ENCODE results near the gene FBXO36.

DNA sequence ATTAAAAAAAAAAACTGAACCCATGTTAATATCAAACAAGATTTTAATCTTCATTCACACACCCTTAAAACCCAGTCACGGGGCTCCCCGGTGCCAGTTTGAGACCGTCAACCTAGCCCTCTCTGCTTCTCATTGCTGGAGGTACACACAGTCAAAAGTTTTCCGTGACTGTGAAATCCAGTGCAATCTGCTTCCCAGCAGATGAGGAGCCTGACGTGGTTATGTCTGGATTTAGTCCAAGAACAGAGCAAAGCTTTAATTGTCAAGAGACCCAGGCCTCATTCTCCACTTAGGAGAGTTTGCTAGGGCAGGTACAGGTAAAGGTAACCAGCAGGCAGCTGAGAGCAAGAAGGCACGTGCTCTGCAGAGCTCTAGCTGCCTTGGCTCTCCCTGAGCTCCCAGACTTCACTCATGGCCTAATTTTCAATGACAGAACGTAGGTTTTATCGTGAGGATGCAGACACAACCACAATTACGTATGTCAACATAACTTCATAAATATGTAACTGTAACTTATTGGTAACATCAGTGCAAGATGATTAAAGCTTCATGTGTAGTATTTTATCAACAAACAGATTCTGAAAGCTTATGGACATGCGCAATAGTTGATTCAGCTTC, 90.1 kb downstream of the FBXO36 start:
- no peak for TF ChIP-seq POLR2A (IDR thresholded peaks at IDR 0.05; ENCODE audit: low read length)
- TF ChIP-seq, protein P1, sequence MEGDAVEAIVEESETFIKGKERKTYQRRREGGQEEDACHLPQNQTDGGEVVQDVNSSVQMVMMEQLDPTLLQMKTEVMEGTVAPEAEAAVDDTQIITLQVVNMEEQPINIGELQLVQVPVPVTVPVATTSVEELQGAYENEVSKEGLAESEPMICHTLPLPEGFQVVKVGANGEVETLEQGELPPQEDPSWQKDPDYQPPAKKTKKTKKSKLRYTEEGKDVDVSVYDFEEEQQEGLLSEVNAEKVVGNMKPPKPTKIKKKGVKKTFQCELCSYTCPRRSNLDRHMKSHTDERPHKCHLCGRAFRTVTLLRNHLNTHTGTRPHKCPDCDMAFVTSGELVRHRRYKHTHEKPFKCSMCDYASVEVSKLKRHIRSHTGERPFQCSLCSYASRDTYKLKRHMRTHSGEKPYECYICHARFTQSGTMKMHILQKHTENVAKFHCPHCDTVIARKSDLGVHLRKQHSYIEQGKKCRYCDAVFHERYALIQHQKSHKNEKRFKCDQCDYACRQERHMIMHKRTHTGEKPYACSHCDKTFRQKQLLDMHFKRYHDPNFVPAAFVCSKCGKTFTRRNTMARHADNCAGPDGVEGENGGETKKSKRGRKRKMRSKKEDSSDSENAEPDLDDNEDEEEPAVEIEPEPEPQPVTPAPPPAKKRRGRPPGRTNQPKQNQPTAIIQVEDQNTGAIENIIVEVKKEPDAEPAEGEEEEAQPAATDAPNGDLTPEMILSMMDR (IDR thresholded peaks at IDR 0.05), result no peak
- TF ChIP-seq, protein P2, sequence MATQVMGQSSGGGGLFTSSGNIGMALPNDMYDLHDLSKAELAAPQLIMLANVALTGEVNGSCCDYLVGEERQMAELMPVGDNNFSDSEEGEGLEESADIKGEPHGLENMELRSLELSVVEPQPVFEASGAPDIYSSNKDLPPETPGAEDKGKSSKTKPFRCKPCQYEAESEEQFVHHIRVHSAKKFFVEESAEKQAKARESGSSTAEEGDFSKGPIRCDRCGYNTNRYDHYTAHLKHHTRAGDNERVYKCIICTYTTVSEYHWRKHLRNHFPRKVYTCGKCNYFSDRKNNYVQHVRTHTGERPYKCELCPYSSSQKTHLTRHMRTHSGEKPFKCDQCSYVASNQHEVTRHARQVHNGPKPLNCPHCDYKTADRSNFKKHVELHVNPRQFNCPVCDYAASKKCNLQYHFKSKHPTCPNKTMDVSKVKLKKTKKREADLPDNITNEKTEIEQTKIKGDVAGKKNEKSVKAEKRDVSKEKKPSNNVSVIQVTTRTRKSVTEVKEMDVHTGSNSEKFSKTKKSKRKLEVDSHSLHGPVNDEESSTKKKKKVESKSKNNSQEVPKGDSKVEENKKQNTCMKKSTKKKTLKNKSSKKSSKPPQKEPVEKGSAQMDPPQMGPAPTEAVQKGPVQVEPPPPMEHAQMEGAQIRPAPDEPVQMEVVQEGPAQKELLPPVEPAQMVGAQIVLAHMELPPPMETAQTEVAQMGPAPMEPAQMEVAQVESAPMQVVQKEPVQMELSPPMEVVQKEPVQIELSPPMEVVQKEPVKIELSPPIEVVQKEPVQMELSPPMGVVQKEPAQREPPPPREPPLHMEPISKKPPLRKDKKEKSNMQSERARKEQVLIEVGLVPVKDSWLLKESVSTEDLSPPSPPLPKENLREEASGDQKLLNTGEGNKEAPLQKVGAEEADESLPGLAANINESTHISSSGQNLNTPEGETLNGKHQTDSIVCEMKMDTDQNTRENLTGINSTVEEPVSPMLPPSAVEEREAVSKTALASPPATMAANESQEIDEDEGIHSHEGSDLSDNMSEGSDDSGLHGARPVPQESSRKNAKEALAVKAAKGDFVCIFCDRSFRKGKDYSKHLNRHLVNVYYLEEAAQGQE (IDR thresholded peaks at IDR 0.05), result no peak
- no peak for TF ChIP-seq BHLHE40 (IDR thresholded peaks at IDR 0.05; ENCODE audit: low read depth, low read length)
- TF ChIP-seq, protein P3, sequence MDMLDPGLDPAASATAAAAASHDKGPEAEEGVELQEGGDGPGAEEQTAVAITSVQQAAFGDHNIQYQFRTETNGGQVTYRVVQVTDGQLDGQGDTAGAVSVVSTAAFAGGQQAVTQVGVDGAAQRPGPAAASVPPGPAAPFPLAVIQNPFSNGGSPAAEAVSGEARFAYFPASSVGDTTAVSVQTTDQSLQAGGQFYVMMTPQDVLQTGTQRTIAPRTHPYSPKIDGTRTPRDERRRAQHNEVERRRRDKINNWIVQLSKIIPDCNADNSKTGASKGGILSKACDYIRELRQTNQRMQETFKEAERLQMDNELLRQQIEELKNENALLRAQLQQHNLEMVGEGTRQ (IDR thresholded peaks at IDR 0.05), result no peak
- TF ChIP-seq FOSL2 (IDR thresholded peaks at IDR 0.05), result no peak
- no peak for TF ChIP-seq FOSL2 (CRISPR knock-in tag; IDR thresholded peaks at IDR 0.05)
- TF ChIP-seq, protein P4, sequence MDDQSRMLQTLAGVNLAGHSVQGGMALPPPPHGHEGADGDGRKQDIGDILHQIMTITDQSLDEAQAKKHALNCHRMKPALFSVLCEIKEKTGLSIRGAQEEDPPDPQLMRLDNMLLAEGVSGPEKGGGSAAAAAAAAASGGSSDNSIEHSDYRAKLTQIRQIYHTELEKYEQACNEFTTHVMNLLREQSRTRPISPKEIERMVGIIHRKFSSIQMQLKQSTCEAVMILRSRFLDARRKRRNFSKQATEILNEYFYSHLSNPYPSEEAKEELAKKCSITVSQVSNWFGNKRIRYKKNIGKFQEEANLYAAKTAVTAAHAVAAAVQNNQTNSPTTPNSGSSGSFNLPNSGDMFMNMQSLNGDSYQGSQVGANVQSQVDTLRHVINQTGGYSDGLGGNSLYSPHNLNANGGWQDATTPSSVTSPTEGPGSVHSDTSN (IDR thresholded peaks at IDR 0.05), result no peak
- TF ChIP-seq, protein P5, sequence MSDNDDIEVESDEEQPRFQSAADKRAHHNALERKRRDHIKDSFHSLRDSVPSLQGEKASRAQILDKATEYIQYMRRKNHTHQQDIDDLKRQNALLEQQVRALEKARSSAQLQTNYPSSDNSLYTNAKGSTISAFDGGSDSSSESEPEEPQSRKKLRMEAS (IDR thresholded peaks at IDR 0.05), result no peak
- no peak for TF ChIP-seq POLR2AphosphoS2 (conservative IDR thresholded peaks at IDR 0.05; ENCODE audit: low read length)
- no peak for TF ChIP-seq JUN (IDR thresholded peaks at IDR 0.05)
- no peak for TF ChIP-seq TP53 (CRISPR knock-in tag; IDR thresholded peaks at IDR 0.05)
- TF ChIP-seq, protein P6, sequence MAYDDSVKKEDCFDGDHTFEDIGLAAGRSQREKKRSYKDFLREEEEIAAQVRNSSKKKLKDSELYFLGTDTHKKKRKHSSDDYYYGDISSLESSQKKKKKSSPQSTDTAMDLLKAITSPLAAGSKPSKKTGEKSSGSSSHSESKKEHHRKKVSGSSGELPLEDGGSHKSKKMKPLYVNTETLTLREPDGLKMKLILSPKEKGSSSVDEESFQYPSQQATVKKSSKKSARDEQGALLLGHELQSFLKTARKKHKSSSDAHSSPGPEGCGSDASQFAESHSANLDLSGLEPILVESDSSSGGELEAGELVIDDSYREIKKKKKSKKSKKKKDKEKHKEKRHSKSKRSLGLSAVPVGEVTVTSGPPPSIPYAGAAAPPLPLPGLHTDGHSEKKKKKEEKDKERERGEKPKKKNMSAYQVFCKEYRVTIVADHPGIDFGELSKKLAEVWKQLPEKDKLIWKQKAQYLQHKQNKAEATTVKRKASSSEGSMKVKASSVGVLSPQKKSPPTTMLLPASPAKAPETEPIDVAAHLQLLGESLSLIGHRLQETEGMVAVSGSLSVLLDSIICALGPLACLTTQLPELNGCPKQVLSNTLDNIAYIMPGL (CRISPR knock-in tag; IDR thresholded peaks at IDR 0.05; ENCODE audit: borderline replicate concordance), result no peak

All from A549 (cell line).